CD14-positive monocyte (primary cell): ENCODE measurements around the gene RTN4RL1. TPM values are rescaled to one million over a fixed set of nuclear protein-coding genes. Genes with fewer than 3 reads are reported as not detected.

Experiments
- DNase-seq, 3 donors: peaks; one replicate each; pipeline ENCODE4 v3.0.0-alpha.2; 2011 to 2022
- H2AFZ ChIP-seq: 2 replicates; pipeline ENCODE4 v1.6.0; 2012; ENCODE audit warnings: mild to moderate bottlenecking, low read depth, low read length, inconsistent platforms; ENCODE audit not compliant: insufficient read depth, poor library complexity, severe bottlenecking
- H3K27ac ChIP-seq, 2 donors: 1 replicate in 1 of 2; 2 replicates in 1 of 2; pipeline ENCODE4 v1.5.1; 2012 to 2013; ENCODE audit warnings: low read length in 2 of 2, control low read depth in 1 of 2, inconsistent platforms in 1 of 2, low read depth in 1 of 2, mild to moderate bottlenecking in 1 of 2
- H3K27me3 ChIP-seq, 2 donors: one replicate each; pipeline versions ENCODE4 v1.6.0 to v1.6.1; 2011 to 2013; ENCODE audit warnings: low read length in 2 of 2; ENCODE audit not compliant: control insufficient read depth in 2 of 2, insufficient read depth in 2 of 2
- H3K36me3 ChIP-seq, 2 donors: replicated peaks in 1 of 2; 1 replicate in 1 of 2; 2 replicates in 1 of 2; pipeline versions ENCODE4 v1.5.1 to v1.6.1; 2012 to 2013; ENCODE audit warnings: low read length in 2 of 2, control low read depth in 1 of 2, inconsistent platforms in 1 of 2, mild to moderate bottlenecking in 1 of 2; ENCODE audit not compliant: insufficient read depth in 2 of 2, control insufficient read depth in 1 of 2
- H3K4me1 ChIP-seq, 2 donors: 1 replicate in 1 of 2; 2 replicates in 1 of 2; pipeline versions ENCODE4 v1.5.1 to v1.6.1; 2012 to 2013; ENCODE audit warnings: low read length in 2 of 2, control low read depth in 1 of 2, inconsistent platforms in 1 of 2, mild to moderate bottlenecking in 1 of 2, moderate library complexity in 1 of 2; ENCODE audit not compliant: insufficient read depth in 2 of 2, control insufficient read depth in 1 of 2
- H3K4me2 ChIP-seq: replicated peaks from 2 replicates; pipeline ENCODE3; 2012; ENCODE audit warnings: low read length, moderate library complexity, mild to moderate bottlenecking; ENCODE audit not compliant: poor library complexity, severe bottlenecking; ENCODE audit errors: extremely low read depth
- H3K4me3 ChIP-seq, 3 experiments: fragments of 200-600 bp in 1 of 3; sonication (generic) in 1 of 3; replicated peaks in 1 of 3; 1 replicate in 2 of 3; 2 replicates in 1 of 3; pipeline ENCODE4 v1.5.1; 2011 to 2013; ENCODE audit warnings: low read length in 3 of 3, mild to moderate bottlenecking in 3 of 3, control low read depth in 2 of 3, low read depth in 2 of 3, inconsistent platforms in 1 of 3, moderate library complexity in 1 of 3
- H3K79me2 ChIP-seq: 2 replicates; pipeline ENCODE4 v1.6.0; 2012; ENCODE audit warnings: mild to moderate bottlenecking, control low read depth, inconsistent platforms, low read length, moderate library complexity; ENCODE audit not compliant: insufficient read depth
- H3K9ac ChIP-seq: 2 replicates; pipeline ENCODE4 v1.6.0; 2017; ENCODE audit warnings: low read length, mild to moderate bottlenecking; ENCODE audit not compliant: insufficient read depth, poor library complexity, severe bottlenecking
- H3K9me3 ChIP-seq, 2 donors: replicated peaks in 1 of 2; 1 replicate in 1 of 2; 2 replicates in 1 of 2; pipeline versions ENCODE4 v1.5.1 to v1.6.1; 2012 to 2013; ENCODE audit warnings: low read length in 2 of 2, control low read depth in 1 of 2; ENCODE audit not compliant: control insufficient read depth in 1 of 2, insufficient read depth in 1 of 2
- H4K20me1 ChIP-seq: 2 replicates; pipeline ENCODE4 v1.6.0; 2012; ENCODE audit warnings: mild to moderate bottlenecking, low read length, control low read depth, moderate library complexity; ENCODE audit not compliant: insufficient read depth
- H3K27ac Mint-ChIP-seq, 7 donors: one replicate each; pipeline ENCODE4 v1.8.0; 2020; ENCODE audit warnings: mild to moderate bottlenecking in 7 of 7, mixed read lengths in 7 of 7, moderate library complexity in 6 of 7, inconsistent platforms in 2 of 7
- H3K27me3 Mint-ChIP-seq, 3 donors: one replicate each; pipeline ENCODE4 v1.8.0; 2021 to 2022; ENCODE audit warnings: low read depth in 3 of 3, mild to moderate bottlenecking in 3 of 3, mixed read lengths in 3 of 3, moderate library complexity in 3 of 3, inconsistent platforms in 1 of 3
- H3K36me3 Mint-ChIP-seq, 2 donors: one replicate each; pipeline ENCODE4 v1.8.0; 2020; ENCODE audit warnings: mixed read lengths in 2 of 2, inconsistent platforms in 1 of 2, mild to moderate bottlenecking in 1 of 2
- H3K4me1 Mint-ChIP-seq: one replicate; pipeline ENCODE4 v1.8.0; 2020; ENCODE audit warnings: mild to moderate bottlenecking, mixed read lengths
- H3K4me3 Mint-ChIP-seq, 2 donors: one replicate each; pipeline ENCODE4 v1.8.0; 2020; ENCODE audit warnings: mild to moderate bottlenecking in 2 of 2, mixed read lengths in 2 of 2, moderate library complexity in 1 of 2
- H3K9me3 Mint-ChIP-seq, 7 donors: one replicate each; pipeline ENCODE4 v1.8.0; 2020 to 2022; ENCODE audit warnings: mixed read lengths in 7 of 7, mild to moderate bottlenecking in 6 of 7, moderate library complexity in 6 of 7, inconsistent platforms in 2 of 7
- WGBS: methylation state at CpG from one replicate; pipeline ENCODE4 v1.1.5; 2013; ENCODE audit warnings: missing lambda C conversion rate; ENCODE audit not compliant: insufficient coverage; 5-methylcytosine and 5-hydroxymethylcytosine counted together
- intact Hi-C, 2 donors: fragments of 100-400 bp; cut with micrococcal nuclease; formaldehyde crosslinking; loops; one replicate each; pipeline versions ENCODE4 v1.15.0 to v1.15.1; 2023
- polyA plus RNA-seq, 3 donors: library from polyadenylated mRNA; depleted of rRNA in 1 of 3; unstranded in 2 of 3; stranded (reverse) in 1 of 3; fragments of 300-500 nt in 2 of 3; fragments of >200 nt in 1 of 3; fragmentation: Illumina TruSeq in 2 of 3; gene quantifications; 1 replicate in 2 of 3; 2 replicates in 1 of 3; pipeline ENCODE4 v1.2.3, GENCODE V29; 2012 to 2021
- TF ChIP-seq, protein P1 (sequence below): fragments of 200-600 bp; IDR thresholded peaks from one replicate; pipeline ENCODE4 v1.8.0; 2022; ENCODE audit warnings: antibody characterized with exemption, mild to moderate bottlenecking

RTN4RL1 gene
- polyA plus RNA-seq, 3 donors = 0.07 to 0.29 (median 0.11) TPM

DNA sequence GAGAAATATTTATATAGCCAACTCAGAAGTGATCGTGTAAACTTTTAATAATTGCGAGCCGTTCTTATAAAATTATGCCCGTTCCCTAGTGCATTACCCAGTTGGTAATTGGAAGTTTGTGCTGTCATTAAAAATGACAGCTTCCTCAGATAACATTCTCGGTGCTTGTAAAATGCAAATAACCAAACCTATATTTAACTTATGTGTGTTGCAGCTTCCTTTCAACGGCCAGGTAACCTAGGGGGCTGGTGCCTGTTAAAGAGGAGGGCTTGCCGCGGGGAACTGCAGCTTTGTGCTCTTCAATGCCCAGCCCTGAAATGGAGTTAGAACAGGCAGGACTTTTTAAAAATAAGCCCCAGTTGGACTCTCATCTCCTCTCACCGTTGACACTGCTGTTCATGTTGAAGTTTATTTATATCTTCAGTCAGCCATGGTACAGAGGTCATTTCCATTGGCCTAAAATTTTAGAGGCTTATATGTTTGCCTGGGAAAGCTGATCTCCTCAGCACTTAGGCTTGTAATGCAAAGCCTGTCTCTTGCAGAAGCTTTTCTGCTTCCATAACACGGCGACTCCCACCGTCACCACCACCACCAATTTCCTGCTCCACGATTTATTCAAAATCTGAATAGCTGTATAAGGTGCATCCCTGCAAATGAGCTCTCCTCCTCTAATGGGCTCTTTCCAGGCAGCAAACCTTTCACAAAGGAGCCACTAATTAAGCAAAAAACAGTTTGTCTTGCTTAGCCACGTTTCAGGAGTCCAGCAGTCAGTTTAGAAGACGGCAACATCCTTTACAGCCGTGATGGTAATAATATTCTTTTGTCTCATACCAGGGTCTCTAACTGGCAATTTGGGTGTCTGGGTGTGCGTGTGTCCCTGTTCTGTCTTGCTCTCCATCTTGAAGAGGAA lies 120.6 kb downstream of the RTN4RL1 start:
- Histone ChIP-seq H2AFZ (no peak overlapping the region), H3K36me3 (no peaks in the 10 kb centered on the region), H3K9me3 (peaks cover 0 to 11% of the 10 kb centered on the region in 2 donors), H3K27me3 (peaks cover 47 to 55% of the 10 kb centered on the region in 2 donors), H3K4me1 (peaks cover 4 to 9% of the 10 kb centered on the region in 2 donors), H3K27ac (no peak overlapping the region), H3K79me2 (no peaks in the 10 kb centered on the region), H3K9ac (no peak overlapping the region), H3K4me3 (no peak overlapping the region), H3K4me2 (no peak overlapping the region), H4K20me1 (no peaks in the 10 kb centered on the region)
- Mint-ChIP-seq H3K4me3 (peak overlapping the region in 1 of 2 donors; percentile 54), H3K27ac (no peak overlapping the region), H3K36me3 (peaks cover 0 to 6% of the 10 kb centered on the region in 2 donors), H3K27me3 (peaks cover 52 to 64% (median 53%) of the 10 kb centered on the region in 3 donors), H3K9me3 (peaks cover 0 to 10% (median 3%) of the 10 kb centered on the region in 7 donors), H3K4me1 (peaks cover 9% of the 10 kb centered on the region)
- TF ChIP-seq, protein P1, sequence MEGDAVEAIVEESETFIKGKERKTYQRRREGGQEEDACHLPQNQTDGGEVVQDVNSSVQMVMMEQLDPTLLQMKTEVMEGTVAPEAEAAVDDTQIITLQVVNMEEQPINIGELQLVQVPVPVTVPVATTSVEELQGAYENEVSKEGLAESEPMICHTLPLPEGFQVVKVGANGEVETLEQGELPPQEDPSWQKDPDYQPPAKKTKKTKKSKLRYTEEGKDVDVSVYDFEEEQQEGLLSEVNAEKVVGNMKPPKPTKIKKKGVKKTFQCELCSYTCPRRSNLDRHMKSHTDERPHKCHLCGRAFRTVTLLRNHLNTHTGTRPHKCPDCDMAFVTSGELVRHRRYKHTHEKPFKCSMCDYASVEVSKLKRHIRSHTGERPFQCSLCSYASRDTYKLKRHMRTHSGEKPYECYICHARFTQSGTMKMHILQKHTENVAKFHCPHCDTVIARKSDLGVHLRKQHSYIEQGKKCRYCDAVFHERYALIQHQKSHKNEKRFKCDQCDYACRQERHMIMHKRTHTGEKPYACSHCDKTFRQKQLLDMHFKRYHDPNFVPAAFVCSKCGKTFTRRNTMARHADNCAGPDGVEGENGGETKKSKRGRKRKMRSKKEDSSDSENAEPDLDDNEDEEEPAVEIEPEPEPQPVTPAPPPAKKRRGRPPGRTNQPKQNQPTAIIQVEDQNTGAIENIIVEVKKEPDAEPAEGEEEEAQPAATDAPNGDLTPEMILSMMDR = no peak
- DNase-seq = no peak
- 83% methylated on average over 10 of the region's 17 CpGs for WGBS
- intact Hi-C loops = loop anchor here in 1 of 2 donors (10.0 kb wide), 1 partner anchor 340 kb away; no protein-coding TSS in a partner anchor

GRCh38 chr17:1899403-1900000 lies 125.6 kb downstream of the RTN4RL1 start:
- Histone ChIP-seq H3K4me1 (no peaks in the 10 kb centered on the region), H3K36me3 (peaks cover 38 to 45% of the 10 kb centered on the region in 2 donors), H3K79me2 (no peaks in the 10 kb centered on the region), H3K9me3 (no peaks in the 10 kb centered on the region), H4K20me1 (no peaks in the 10 kb centered on the region), H3K9ac (no peak overlapping the region), H2AFZ (no peak overlapping the region), H3K27ac (no peak overlapping the region), H3K27me3 (peaks cover 4 to 7% of the 10 kb centered on the region in 2 donors), H3K4me3 (no peak overlapping the region), H3K4me2 (no peak overlapping the region)
- peaks cover 3 to 14% (median 7%) of the 10 kb centered on the region in 3 donors for H3K27me3 Mint-ChIP-seq
- WGBS = no CpG with 5 or more reads among the region's 8 CpGs
- DNase-seq = no peak
- no peak overlapping the region for H3K4me3 Mint-ChIP-seq
- intact Hi-C loops = no loop called here
- peaks cover 43 to 44% of the 10 kb centered on the region in 2 donors for H3K36me3 Mint-ChIP-seq
- H3K9me3 Mint-ChIP-seq = no peaks in the 10 kb centered on the region
- no peaks in the 10 kb centered on the region for H3K4me1 Mint-ChIP-seq
- H3K27ac Mint-ChIP-seq = peak overlapping the region in 1 of 7 donors; percentile 50
- TF ChIP-seq, protein P1 = no peak
